Ovary (tissue), 3 donors: ENCODE results near the gene APIP.

Experiments
- CTCF ChIP-seq, 3 donors: fragments of 450-650 bp in 2 of 3; fragments of 200-600 bp in 1 of 3; IDR thresholded peaks; one replicate each; pipeline versions ENCODE4 v1.5.1 to v1.8.0; 2016 to 2022; ENCODE audit warnings: antibody characterized with exemption in 3 of 3, mild to moderate bottlenecking in 1 of 3
- EP300 ChIP-seq: sonication (generic); formaldehyde crosslinking; IDR thresholded peaks from one replicate; pipeline ENCODE4 v1.6.1; 2017; ENCODE audit warnings: antibody characterized with exemption
- POLR2A ChIP-seq: fragments of 450-650 bp; IDR thresholded peaks from one replicate; pipeline ENCODE4 v1.6.1; 2017; ENCODE audit warnings: antibody characterized with exemption, mild to moderate bottlenecking, moderate library complexity
- donor health status: DM: no; HTN: no; CAD: no.

GRCh38 chr11:34893416-34893815 lies 22.8 kb downstream of the APIP start:
- TF ChIP-seq CTCF (IDR thresholded peaks at IDR 0.05), result no peak
- no peak for TF ChIP-seq EP300
- TF ChIP-seq POLR2A, result no peak
